Parathyroid adenoma (tissue), 2 donors: Measurements from ENCODE around the gene HMGN1.
A peak's percentile ranks its signal among the peaks of the same experiment; 100 is the strongest.
"Not testable (repeated sequence)": the region's sequence is repeated elsewhere in the genome, so short reads cannot be mapped to it uniquely, and the experiment has no call there.

Source experiments
- H2AFZ ChIP-seq: fragments of 300-600 bp; sonication (generic); one replicate; pipeline ENCODE4 v1.7.0; 2017; ENCODE audit warnings: antibody characterized with exemption, mild to moderate bottlenecking
- H3K27ac ChIP-seq: fragments of 300-600 bp; sonication (generic); one replicate; pipeline ENCODE4 v1.7.0; 2017
- H3K27me3 ChIP-seq: fragments of 300-600 bp; sonication (generic); one replicate; pipeline ENCODE4 v1.7.0; 2017; ENCODE audit warnings: low read length; ENCODE audit not compliant: control insufficient read depth, insufficient read depth
- H3K36me3 ChIP-seq: fragments of 300-600 bp; sonication (generic); one replicate; pipeline ENCODE4 v1.7.0; 2017; ENCODE audit warnings: low read length; ENCODE audit not compliant: control insufficient read depth, insufficient read depth
- H3K4me1 ChIP-seq: fragments of 300-600 bp; sonication (generic); one replicate; pipeline ENCODE4 v1.7.0; 2017; ENCODE audit warnings: control low read depth
- H3K4me2 ChIP-seq: fragments of 300-600 bp; sonication (generic); one replicate; pipeline ENCODE4 v1.7.0; 2017; ENCODE audit warnings: low read length
- H3K4me3 ChIP-seq: fragments of 300-600 bp; sonication (generic); one replicate; pipeline ENCODE4 v1.7.0; 2017; ENCODE audit warnings: low read depth, low read length
- H3K79me2 ChIP-seq: fragments of 300-600 bp; sonication (generic); one replicate; pipeline ENCODE4 v1.7.0; 2017; ENCODE audit warnings: control low read depth
- H3K9ac ChIP-seq: fragments of 300-600 bp; sonication (generic); one replicate; pipeline ENCODE4 v1.7.0; 2017; ENCODE audit warnings: mild to moderate bottlenecking
- H3K9me3 ChIP-seq: fragments of 300-600 bp; sonication (generic); one replicate; pipeline ENCODE4 v1.7.0; 2017; ENCODE audit warnings: low read length; ENCODE audit not compliant: control insufficient read depth
- CTCF ChIP-seq: fragments of 300-600 bp; sonication (generic); IDR thresholded peaks from one replicate; pipeline ENCODE4 v1.7.0; 2017; ENCODE audit warnings: antibody characterized with exemption, mild to moderate bottlenecking
- donor health status: primary hyperparathyroidism.

The HMGN1 gene

GRCh38 chr21:39386194-39386593, 37.3 kb upstream of the HMGN1 start:
- Histone ChIP-seq H3K9me3 (no peaks in the 10 kb centered on the region), H3K4me3 (no peak overlapping the region), H3K27ac (peak overlapping the region; percentile 70), H3K36me3 (no peaks in the 10 kb centered on the region), H3K4me1 (peaks cover 4% of the 10 kb centered on the region), H3K9ac (no peak overlapping the region), H3K4me2 (peak overlapping the region; percentile 50), H3K27me3 (no peaks in the 10 kb centered on the region), H3K79me2 (peaks cover 4% of the 10 kb centered on the region), H2AFZ (peak overlapping the region; percentile 45)
- no peak for TF ChIP-seq CTCF

- Histone ChIP-seq H3K9me3 (no peaks in the 10 kb centered on the region), H3K4me2 (peak overlapping the region; percentile 50), H3K27ac (peak overlapping the region; percentile 70), H3K4me3 (no peak overlapping the region), H3K9ac (no peak overlapping the region), H3K36me3 (no peaks in the 10 kb centered on the region), H2AFZ (peak overlapping the region; percentile 45), H3K27me3 (no peaks in the 10 kb centered on the region), H3K4me1 (peaks cover 4% of the 10 kb centered on the region), H3K79me2 (peaks cover 4% of the 10 kb centered on the region)
- TF ChIP-seq CTCF, result no peak
Measured at GRCh38 chr21:39385299-39386145, 36.6 kb upstream of the HMGN1 start.

- Histone ChIP-seq H3K27me3 (no peaks in the 10 kb centered on the region), H3K9ac (no peak overlapping the region), H3K4me3 (no peak overlapping the region)
Measured at GRCh38 chr21:39384674-39385298, 35.9 kb upstream of the HMGN1 start.

GRCh38 chr21:39382096-39382495, 33.2 kb upstream of the HMGN1 start:
- not testable (repeated sequence) for H3K9me3 ChIP-seq, H3K9ac ChIP-seq, H3K4me2 ChIP-seq, H3K36me3 ChIP-seq, H3K27ac ChIP-seq, H3K4me1 ChIP-seq, H3K4me3 ChIP-seq, H3K27me3 ChIP-seq, H2AFZ ChIP-seq, H3K79me2 ChIP-seq

More at GRCh38 chr21:39384674-39385298, 35.9 kb upstream of the HMGN1 start:
- no peak overlapping the region for H3K4me2 ChIP-seq
- no peaks in the 10 kb centered on the region for H3K9me3 ChIP-seq
- peaks cover 4% of the 10 kb centered on the region for H3K79me2 ChIP-seq
- no peak for TF ChIP-seq CTCF
- H3K36me3 ChIP-seq, result no peaks in the 10 kb centered on the region
- peaks cover 4% of the 10 kb centered on the region for H3K4me1 ChIP-seq
- H3K27ac ChIP-seq, result no peak overlapping the region
- H2AFZ ChIP-seq, result no peak overlapping the region

- no peaks in the 10 kb centered on the region for H3K79me2 ChIP-seq
- H3K4me2 ChIP-seq, result peak overlapping the region; percentile 71
- H3K4me3 ChIP-seq, result peak overlapping the region; percentile 11
- no peaks in the 10 kb centered on the region for H3K27me3 ChIP-seq
- peaks cover 1% of the 10 kb centered on the region for H3K4me1 ChIP-seq
- no peaks in the 10 kb centered on the region for H3K9me3 ChIP-seq
- no peak for TF ChIP-seq CTCF
- peak overlapping the region; percentile 94 for H3K27ac ChIP-seq
- no peak overlapping the region for H3K9ac ChIP-seq
- no peaks in the 10 kb centered on the region for H3K36me3 ChIP-seq
- peak overlapping the region; percentile 28 for H2AFZ ChIP-seq
Measured at GRCh38 chr21:39381009-39381408, 32.1 kb upstream of the HMGN1 start.
